H1 (cell line): ENCODE results near the gene S1PR3. TPM values are rescaled to one million over a fixed set of nuclear protein-coding genes. Genes with fewer than 3 reads are reported as not detected.

Source experiments
- ASH2L ChIP-seq: fragments of 200-600, 300-600 bp; sonication (generic); IDR thresholded peaks from one replicate; pipeline ENCODE4 v1.7.1; 2017; ENCODE audit warnings: low read length
- CTCF ChIP-seq, 3 experiments: IDR thresholded peaks; 1 replicate in 2 of 3; 2 replicates in 1 of 3; pipeline versions ENCODE4 v1.5.1 to v1.6.1; 2011; ENCODE audit warnings: low read length in 3 of 3, mild to moderate bottlenecking in 3 of 3, inconsistent platforms in 2 of 3, low read depth in 1 of 3, moderate library complexity in 1 of 3; ENCODE audit not compliant: insufficient read depth in 1 of 3; ENCODE audit errors: control extremely low read depth in 1 of 3
- EZH2 ChIP-seq: fragments of 200-600 bp; sonication (generic); IDR thresholded peaks from 2 replicates; pipeline ENCODE4 v1.7.1; 2012; ENCODE audit warnings: low read depth, mild to moderate bottlenecking, moderate library complexity, low read length, inconsistent platforms; ENCODE audit not compliant: severe bottlenecking
- JUN ChIP-seq: IDR thresholded peaks from 2 replicates; pipeline ENCODE4 v1.6.1; 2011; ENCODE audit warnings: low read depth, mild to moderate bottlenecking, improper control_type of control experiment, low read length
- POLR2A ChIP-seq, 2 experiments: IDR thresholded peaks; 1 replicate in 1 of 2; 2 replicates in 1 of 2; pipeline ENCODE4 v1.6.1; 2011; ENCODE audit warnings: low read depth in 2 of 2, low read length in 2 of 2, mild to moderate bottlenecking in 2 of 2; ENCODE audit errors: control extremely low read depth in 1 of 2
- YY1 ChIP-seq: IDR thresholded peaks from 2 replicates; pipeline ENCODE4 v1.6.1; 2011; ENCODE audit warnings: low read depth, mild to moderate bottlenecking, low read length
- polyA plus RNA-seq, 7 experiments: library from polyadenylated mRNA; depleted of rRNA in 3 of 7; stranded (reverse) in 5 of 7; unstranded in 2 of 7; fragments of >200 nt in 5 of 7; fragments of 200-250 nt in 2 of 7; gene quantifications; 1 replicate in 5 of 7; 2 replicates in 1 of 7; 4 replicates in 1 of 7; pipeline versions ENCODE4 v1.2.1 to v1.2.3, GENCODE V29; 2011 to 2013; ENCODE audit warnings: missing spikeins in 2 of 7, mixed read lengths in 2 of 7
- total RNA-seq: library from RNA; stranded (reverse); fragmentation: NEBNext Ultra II Directional; extraction: Animal tissue kit (Norgen Biotek cat#: 25700); gene quantifications from 2 replicates; pipeline ENCODE4 v1.2.1, GENCODE V29; 2021

Gene S1PR3
- total and polyA plus RNA-seq, 2 of the 8 experiments (the other 6 are each of a cell fraction or from before 2014, with no cell fraction given) = 3.7 to 6.4 TPM

GRCh38 chr9:89001917-89002540 lies 10.8 kb downstream of the S1PR3 start (continued):
- no peak for TF ChIP-seq JUN
- TF ChIP-seq EZH2 = no peak
- no peak for TF ChIP-seq ASH2L
- TF ChIP-seq POLR2A (IDR thresholded peaks at IDR 0.05; ENCODE audit: control extremely low read depth in 1 of 2, low read depth in 2 of 2, low read length in 2 of 2) = no peak
- no peak for TF ChIP-seq YY1
- no peak for TF ChIP-seq CTCF (IDR thresholded peaks at IDR 0.05; ENCODE audit: control extremely low read depth in 1 of 3, insufficient read depth in 1 of 3, low read depth in 1 of 3, low read length in 3 of 3)
